Esophagus squamous epithelium (tissue), 4 donors: ENCODE data around the gene CACNA2D3.

Source experiments
- POLR2A ChIP-seq, 4 donors: fragments of 450-650 bp; IDR thresholded peaks; one replicate each; pipeline ENCODE4 v1.6.1; 2017; ENCODE audit warnings: antibody characterized with exemption in 4 of 4, mild to moderate bottlenecking in 4 of 4, moderate library complexity in 3 of 4
- TF ChIP-seq, protein P1 (sequence below), 6 experiments: fragments of 450-650 bp in 4 of 6; fragments of 200-600 bp in 2 of 6; sonication (generic) in 2 of 6; IDR thresholded peaks; one replicate each; pipeline ENCODE4 v1.5.1; 2016 to 2019; ENCODE audit warnings: antibody characterized with exemption in 6 of 6, mild to moderate bottlenecking in 4 of 6, moderate library complexity in 4 of 6

DNA sequence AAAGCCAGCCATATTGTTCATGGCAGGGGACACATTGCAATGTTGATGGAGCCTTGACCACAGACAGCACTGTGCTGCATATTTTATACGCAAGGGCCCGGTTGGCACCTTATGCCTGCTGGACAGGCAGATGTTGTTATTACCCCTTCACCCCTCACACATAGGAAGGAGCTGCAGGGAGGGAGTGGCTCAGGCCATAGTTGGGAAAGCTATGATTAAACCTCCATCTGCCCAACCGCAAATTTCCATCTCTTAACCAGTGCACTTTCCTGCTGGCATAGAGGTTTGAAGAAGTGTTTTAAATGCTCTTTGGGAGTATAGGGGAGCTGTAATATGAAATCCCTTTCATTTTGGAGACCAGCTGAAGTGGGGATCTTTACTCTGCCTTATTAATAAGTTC is 224.7 kb downstream of the CACNA2D3 start:
- TF ChIP-seq, protein P1, sequence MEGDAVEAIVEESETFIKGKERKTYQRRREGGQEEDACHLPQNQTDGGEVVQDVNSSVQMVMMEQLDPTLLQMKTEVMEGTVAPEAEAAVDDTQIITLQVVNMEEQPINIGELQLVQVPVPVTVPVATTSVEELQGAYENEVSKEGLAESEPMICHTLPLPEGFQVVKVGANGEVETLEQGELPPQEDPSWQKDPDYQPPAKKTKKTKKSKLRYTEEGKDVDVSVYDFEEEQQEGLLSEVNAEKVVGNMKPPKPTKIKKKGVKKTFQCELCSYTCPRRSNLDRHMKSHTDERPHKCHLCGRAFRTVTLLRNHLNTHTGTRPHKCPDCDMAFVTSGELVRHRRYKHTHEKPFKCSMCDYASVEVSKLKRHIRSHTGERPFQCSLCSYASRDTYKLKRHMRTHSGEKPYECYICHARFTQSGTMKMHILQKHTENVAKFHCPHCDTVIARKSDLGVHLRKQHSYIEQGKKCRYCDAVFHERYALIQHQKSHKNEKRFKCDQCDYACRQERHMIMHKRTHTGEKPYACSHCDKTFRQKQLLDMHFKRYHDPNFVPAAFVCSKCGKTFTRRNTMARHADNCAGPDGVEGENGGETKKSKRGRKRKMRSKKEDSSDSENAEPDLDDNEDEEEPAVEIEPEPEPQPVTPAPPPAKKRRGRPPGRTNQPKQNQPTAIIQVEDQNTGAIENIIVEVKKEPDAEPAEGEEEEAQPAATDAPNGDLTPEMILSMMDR (IDR thresholded peaks at IDR 0.05) = no peak
- no peak for TF ChIP-seq POLR2A (IDR thresholded peaks at IDR 0.05)
